ENCODE measurements around the gene COPB1. TPM values are rescaled to one million over a fixed set of nuclear protein-coding genes. Genes with fewer than 3 reads are reported as not detected.

The COPB1 gene
- total and polyA plus RNA-seq, 2 of the 13 experiments (the other 11 are each of a cell fraction or from before 2014, with no cell fraction given): 114 to 195 TPM

DNA sequence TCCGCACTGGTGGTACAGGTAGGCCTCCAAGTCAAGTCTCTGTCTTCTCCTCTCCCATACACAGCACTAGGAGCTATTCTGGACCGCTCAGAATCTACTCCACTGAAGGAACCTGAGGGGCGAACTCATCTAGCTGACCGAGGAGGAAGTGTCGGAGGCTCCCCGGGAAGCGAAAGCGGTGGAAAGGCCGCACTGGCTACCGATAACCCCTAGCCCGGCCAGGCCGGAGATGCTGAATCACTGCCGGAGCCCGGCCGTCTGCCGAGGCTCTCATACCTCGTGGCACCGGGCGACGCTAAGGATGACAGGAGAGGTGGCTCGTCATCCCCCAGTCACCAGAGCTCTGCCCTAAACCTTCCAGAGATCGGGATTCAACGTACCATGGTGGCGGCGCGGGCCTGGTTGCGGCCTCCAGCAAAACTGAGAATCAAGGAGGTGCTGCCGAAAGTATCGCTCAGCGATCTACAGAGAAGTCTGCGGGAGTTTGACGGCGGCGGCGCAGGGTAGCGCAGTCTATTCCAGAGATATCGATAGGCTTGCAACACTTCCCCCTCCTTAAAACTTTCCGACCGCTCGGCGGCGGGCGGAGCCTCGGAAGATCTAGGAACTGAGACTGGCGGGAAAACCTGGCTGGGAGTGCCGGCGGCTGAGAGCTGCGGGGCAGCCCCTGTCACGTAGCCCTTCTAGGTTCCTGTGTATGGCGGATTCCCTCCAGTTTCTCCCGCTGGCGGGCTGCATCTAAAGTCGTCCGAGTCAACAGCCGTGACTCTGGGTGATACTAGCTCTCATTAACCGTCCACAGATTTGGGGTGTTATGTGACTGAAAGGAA, 20.5 kb upstream of the COPB1 start, which contains the start of gene PSMA1 (continued):
- TF ChIP-seq, protein P1, sequence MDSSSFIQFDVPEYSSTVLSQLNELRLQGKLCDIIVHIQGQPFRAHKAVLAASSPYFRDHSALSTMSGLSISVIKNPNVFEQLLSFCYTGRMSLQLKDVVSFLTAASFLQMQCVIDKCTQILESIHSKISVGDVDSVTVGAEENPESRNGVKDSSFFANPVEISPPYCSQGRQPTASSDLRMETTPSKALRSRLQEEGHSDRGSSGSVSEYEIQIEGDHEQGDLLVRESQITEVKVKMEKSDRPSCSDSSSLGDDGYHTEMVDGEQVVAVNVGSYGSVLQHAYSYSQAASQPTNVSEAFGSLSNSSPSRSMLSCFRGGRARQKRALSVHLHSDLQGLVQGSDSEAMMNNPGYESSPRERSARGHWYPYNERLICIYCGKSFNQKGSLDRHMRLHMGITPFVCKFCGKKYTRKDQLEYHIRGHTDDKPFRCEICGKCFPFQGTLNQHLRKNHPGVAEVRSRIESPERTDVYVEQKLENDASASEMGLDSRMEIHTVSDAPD (CRISPR knock-in tag; IDR thresholded peaks at IDR 0.05): peak; percentile 69
- TF ChIP-seq ZBTB1 (CRISPR knock-in tag; IDR thresholded peaks at IDR 0.05; ENCODE audit: borderline replicate concordance): no peak
- TF ChIP-seq, protein P2, sequence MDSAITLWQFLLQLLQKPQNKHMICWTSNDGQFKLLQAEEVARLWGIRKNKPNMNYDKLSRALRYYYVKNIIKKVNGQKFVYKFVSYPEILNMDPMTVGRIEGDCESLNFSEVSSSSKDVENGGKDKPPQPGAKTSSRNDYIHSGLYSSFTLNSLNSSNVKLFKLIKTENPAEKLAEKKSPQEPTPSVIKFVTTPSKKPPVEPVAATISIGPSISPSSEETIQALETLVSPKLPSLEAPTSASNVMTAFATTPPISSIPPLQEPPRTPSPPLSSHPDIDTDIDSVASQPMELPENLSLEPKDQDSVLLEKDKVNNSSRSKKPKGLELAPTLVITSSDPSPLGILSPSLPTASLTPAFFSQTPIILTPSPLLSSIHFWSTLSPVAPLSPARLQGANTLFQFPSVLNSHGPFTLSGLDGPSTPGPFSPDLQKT (CRISPR knock-in tag; IDR thresholded peaks at IDR 0.05; ENCODE audit: borderline replicate concordance): peak; percentile 33; the same call in 1 of the 2 replicates
- peak; percentile 75; the same call in 1 of the 2 replicates for TF ChIP-seq IRX3 (CRISPR knock-in tag; IDR thresholded peaks at IDR 0.05; ENCODE audit: borderline replicate concordance, low read depth)
- peak; percentile 47; the same call in 1 of the 2 replicates for TF ChIP-seq ZMYM3 (CRISPR knock-in tag; IDR thresholded peaks at IDR 0.05)
- peak; percentile 91 for TF ChIP-seq BRCA1 (CRISPR knock-in tag; IDR thresholded peaks at IDR 0.05)
- TF ChIP-seq, protein P3, sequence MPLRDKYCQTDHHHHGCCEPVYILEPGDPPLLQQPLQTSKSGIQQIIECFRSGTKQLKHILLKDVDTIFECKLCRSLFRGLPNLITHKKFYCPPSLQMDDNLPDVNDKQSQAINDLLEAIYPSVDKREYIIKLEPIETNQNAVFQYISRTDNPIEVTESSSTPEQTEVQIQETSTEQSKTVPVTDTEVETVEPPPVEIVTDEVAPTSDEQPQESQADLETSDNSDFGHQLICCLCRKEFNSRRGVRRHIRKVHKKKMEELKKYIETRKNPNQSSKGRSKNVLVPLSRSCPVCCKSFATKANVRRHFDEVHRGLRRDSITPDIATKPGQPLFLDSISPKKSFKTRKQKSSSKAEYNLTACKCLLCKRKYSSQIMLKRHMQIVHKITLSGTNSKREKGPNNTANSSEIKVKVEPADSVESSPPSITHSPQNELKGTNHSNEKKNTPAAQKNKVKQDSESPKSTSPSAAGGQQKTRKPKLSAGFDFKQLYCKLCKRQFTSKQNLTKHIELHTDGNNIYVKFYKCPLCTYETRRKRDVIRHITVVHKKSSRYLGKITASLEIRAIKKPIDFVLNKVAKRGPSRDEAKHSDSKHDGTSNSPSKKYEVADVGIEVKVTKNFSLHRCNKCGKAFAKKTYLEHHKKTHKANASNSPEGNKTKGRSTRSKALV (CRISPR knock-in tag; IDR thresholded peaks at IDR 0.05): peak; percentile 73
- TF ChIP-seq, protein P4, sequence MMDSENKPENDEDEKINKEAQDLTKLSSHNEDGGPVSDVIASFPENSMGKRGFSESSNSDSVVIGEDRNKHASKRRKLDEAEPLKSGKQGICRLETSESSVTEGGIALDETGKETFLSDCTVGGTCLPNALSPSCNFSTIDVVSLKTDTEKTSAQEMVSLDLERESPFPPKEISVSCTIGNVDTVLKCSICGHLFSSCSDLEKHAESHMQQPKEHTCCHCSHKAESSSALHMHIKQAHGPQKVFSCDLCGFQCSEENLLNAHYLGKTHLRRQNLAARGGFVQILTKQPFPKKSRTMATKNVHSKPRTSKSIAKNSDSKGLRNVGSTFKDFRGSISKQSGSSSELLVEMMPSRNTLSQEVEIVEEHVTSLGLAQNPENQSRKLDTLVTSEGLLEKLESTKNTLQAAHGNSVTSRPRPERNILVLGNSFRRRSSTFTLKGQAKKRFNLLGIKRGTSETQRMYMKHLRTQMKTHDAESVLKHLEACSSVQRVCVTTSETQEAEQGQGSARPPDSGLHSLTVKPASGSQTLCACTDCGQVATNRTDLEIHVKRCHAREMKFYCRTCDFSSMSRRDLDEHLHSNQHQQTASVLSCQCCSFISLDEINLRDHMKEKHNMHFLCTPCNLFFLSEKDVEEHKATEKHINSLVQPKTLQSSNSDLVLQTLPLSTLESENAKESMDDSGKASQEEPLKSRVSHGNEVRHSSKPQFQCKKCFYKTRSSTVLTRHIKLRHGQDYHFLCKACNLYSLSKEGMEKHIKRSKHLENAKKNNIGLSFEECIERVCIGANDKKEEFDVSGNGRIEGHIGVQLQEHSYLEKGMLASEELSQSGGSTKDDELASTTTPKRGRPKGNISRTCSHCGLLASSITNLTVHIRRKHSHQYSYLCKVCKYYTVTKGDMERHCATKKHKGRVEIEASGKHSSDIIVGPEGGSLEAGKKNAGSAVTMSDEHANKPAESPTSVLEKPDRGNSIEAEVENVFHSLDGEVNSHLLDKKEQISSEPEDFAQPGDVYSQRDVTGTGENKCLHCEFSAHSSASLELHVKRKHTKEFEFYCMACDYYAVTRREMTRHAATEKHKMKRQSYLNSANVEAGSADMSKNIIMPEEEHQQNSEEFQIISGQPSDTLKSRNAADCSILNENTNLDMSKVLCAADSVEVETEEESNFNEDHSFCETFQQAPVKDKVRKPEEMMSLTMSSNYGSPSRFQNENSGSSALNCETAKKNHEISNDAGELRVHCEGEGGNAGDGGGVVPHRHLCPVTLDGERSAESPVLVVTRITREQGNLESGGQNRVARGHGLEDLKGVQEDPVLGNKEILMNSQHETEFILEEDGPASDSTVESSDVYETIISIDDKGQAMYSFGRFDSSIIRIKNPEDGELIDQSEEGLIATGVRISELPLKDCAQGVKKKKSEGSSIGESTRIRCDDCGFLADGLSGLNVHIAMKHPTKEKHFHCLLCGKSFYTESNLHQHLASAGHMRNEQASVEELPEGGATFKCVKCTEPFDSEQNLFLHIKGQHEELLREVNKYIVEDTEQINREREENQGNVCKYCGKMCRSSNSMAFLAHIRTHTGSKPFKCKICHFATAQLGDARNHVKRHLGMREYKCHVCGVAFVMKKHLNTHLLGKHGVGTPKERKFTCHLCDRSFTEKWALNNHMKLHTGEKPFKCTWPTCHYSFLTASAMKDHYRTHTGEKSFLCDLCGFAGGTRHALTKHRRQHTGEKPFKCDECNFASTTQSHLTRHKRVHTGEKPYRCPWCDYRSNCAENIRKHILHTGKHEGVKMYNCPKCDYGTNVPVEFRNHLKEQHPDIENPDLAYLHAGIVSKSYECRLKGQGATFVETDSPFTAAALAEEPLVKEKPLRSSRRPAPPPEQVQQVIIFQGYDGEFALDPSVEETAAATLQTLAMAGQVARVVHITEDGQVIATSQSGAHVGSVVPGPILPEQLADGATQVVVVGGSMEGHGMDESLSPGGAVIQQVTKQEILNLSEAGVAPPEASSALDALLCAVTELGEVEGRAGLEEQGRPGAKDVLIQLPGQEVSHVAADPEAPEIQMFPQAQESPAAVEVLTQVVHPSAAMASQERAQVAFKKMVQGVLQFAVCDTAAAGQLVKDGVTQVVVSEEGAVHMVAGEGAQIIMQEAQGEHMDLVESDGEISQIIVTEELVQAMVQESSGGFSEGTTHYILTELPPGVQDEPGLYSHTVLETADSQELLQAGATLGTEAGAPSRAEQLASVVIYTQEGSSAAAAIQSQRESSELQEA (CRISPR knock-in tag; IDR thresholded peaks at IDR 0.05; ENCODE audit: not compliant biosample characterization): no peak
- TF ChIP-seq PHF8 (CRISPR knock-in tag; IDR thresholded peaks at IDR 0.05): peak; percentile 99
- TF ChIP-seq ERF (CRISPR knock-in tag; IDR thresholded peaks at IDR 0.05): 0 out of 2 replicates have a peak, but pooled peaks have one; percentile 52
- TF ChIP-seq, protein P5, sequence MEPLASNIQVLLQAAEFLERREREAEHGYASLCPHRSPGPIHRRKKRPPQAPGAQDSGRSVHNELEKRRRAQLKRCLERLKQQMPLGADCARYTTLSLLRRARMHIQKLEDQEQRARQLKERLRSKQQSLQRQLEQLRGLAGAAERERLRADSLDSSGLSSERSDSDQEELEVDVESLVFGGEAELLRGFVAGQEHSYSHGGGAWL (CRISPR knock-in tag; IDR thresholded peaks at IDR 0.05): peak; percentile 90
- peak; percentile 71; the same call in 1 of the 2 replicates for TF ChIP-seq ZNF614 (CRISPR knock-in tag; IDR thresholded peaks at IDR 0.05; ENCODE audit: borderline replicate concordance)
- peak; percentile 31; the same call in 1 of the 2 replicates for TF ChIP-seq ZSCAN30 (CRISPR knock-in tag; IDR thresholded peaks at IDR 0.05)
